GM21360 (cell line): ENCODE results near the gene NFIA.
"Not testable (repeated sequence)": the region's sequence is repeated elsewhere in the genome, so short reads cannot be mapped to it uniquely, and the experiment has no call there.

ENCODE experiments used
- ATAC-seq: cut with Tn5 transposase; IDR thresholded peaks from one replicate; pipeline ENCODE4 v1.9.1; 2021; ENCODE audit warnings: mild to moderate bottlenecking, moderate library complexity; ENCODE audit not compliant: unreplicated experiment

Gene NFIA

GRCh38 chr1:61463220-61463619, 380.9 kb downstream of the NFIA start:
- no peak for ATAC-seq

GRCh38 chr1:61467836-61468235, 385.5 kb downstream of the NFIA start:
- not testable (repeated sequence) for ATAC-seq

- ATAC-seq = no peak
Measured at GRCh38 chr1:61469365-61469764, 387.0 kb downstream of the NFIA start.

GRCh38 chr1:61472876-61473275, 390.5 kb downstream of the NFIA start:
- ATAC-seq = no peak

GRCh38 chr1:61474269-61474817, 392.0 kb downstream of the NFIA start:
- no peak for ATAC-seq

GRCh38 chr1:61474963-61475362, 392.6 kb downstream of the NFIA start:
- no peak for ATAC-seq

GRCh38 chr1:61477301-61477700, 394.9 kb downstream of the NFIA start:
- no peak for ATAC-seq

- no peak for ATAC-seq
Measured at GRCh38 chr1:61480273-61480935, 398.0 kb downstream of the NFIA start.

GRCh38 chr1:61481315-61481715, 399.0 kb downstream of the NFIA start:
- no peak for ATAC-seq

GRCh38 chr1:61482170-61482734, 399.9 kb downstream of the NFIA start:
- no peak for ATAC-seq

- ATAC-seq = no peak
Measured at GRCh38 chr1:61486783-61487536, 404.6 kb downstream of the NFIA start.

GRCh38 chr1:61487801-61488200, 405.4 kb downstream of the NFIA start:
- no peak for ATAC-seq

GRCh38 chr1:61490924-61491323, 408.6 kb downstream of the NFIA start:
- ATAC-seq = no peak

GRCh38 chr1:61491497-61491896, 409.1 kb downstream of the NFIA start:
- no peak for ATAC-seq

- no peak for ATAC-seq
Measured at GRCh38 chr1:61494000-61494399, 411.6 kb downstream of the NFIA start.

GRCh38 chr1:61496501-61496900, 414.1 kb downstream of the NFIA start:
- ATAC-seq = no peak

GRCh38 chr1:61497013-61497412, 414.7 kb downstream of the NFIA start:
- no peak for ATAC-seq

GRCh38 chr1:61498342-61498741, 416.0 kb downstream of the NFIA start:
- ATAC-seq = no peak

GRCh38 chr1:61501971-61502916, 419.9 kb downstream of the NFIA start:
- no peak for ATAC-seq

- ATAC-seq = no peak
Measured at GRCh38 chr1:61504305-61504704, 421.9 kb downstream of the NFIA start.
